ENCODE measurements around the gene NDRG2.

DNA sequence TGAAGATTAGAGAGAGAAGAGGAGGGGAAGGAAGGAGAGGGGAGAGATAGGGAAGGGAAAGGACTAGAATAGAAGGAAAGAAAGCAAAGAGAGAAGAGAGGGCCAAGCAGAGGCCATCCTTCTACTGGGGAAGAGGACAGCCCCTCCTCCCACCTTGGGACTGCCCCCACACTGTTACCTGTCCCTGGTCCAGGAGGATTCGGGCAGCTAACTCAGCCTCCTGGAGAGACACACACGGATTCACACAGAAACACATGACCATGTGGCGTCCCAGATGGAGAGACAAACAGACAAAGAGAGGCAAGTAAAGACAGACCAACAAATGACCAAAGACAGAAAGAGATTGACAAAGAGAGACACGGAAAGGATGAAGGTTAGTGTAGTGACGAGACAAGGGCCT lies 2.2 kb downstream of the NDRG2 start:
- TF ChIP-seq POLR2A (IDR thresholded peaks at IDR 0.05) (no peak), POLR2AphosphoS5 (IDR thresholded peaks at IDR 0.05) (no peak)
- TF ChIP-seq, protein P1, sequence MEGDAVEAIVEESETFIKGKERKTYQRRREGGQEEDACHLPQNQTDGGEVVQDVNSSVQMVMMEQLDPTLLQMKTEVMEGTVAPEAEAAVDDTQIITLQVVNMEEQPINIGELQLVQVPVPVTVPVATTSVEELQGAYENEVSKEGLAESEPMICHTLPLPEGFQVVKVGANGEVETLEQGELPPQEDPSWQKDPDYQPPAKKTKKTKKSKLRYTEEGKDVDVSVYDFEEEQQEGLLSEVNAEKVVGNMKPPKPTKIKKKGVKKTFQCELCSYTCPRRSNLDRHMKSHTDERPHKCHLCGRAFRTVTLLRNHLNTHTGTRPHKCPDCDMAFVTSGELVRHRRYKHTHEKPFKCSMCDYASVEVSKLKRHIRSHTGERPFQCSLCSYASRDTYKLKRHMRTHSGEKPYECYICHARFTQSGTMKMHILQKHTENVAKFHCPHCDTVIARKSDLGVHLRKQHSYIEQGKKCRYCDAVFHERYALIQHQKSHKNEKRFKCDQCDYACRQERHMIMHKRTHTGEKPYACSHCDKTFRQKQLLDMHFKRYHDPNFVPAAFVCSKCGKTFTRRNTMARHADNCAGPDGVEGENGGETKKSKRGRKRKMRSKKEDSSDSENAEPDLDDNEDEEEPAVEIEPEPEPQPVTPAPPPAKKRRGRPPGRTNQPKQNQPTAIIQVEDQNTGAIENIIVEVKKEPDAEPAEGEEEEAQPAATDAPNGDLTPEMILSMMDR (IDR thresholded peaks at IDR 0.05), result no peak

Measured in breast epithelium (tissue), 3 donors.